Psoas muscle (tissue), 8 donors: Measurements from ENCODE around the gene CWH43. TPM values are rescaled to one million over a fixed set of nuclear protein-coding genes. Genes with fewer than 3 reads are reported as not detected.
"Not testable (repeated sequence)": the region's sequence is repeated elsewhere in the genome, so short reads cannot be mapped to it uniquely, and the experiment has no call there.

ENCODE experiments used
- ATAC-seq, 4 donors: fragments of 200-7000 bp; cut with Tn5 transposase; one replicate each; pipeline ENCODE4 v1.9.1; 2020; ENCODE audit warnings: moderate library complexity in 3 of 4, mild to moderate bottlenecking in 2 of 4
- DNase-seq, 2 donors: peaks; one replicate each; pipeline ENCODE4 v3.0.0-alpha.2; 2020
- H3K27ac ChIP-seq: fragments of 200-600 bp; one replicate; pipeline ENCODE4 v1.8.0; 2022
- H3K27me3 ChIP-seq, 3 donors: fragments of 200-600 bp in 1 of 3; one replicate each; pipeline versions ENCODE4 v1.6.1 to v1.8.0; 2013 to 2022; ENCODE audit warnings: low read length in 2 of 3, mild to moderate bottlenecking in 2 of 3, moderate library complexity in 1 of 3; ENCODE audit not compliant: insufficient read depth in 3 of 3
- H3K36me3 ChIP-seq, 2 donors: fragments of 200-600 bp in 1 of 2; one replicate each; pipeline versions ENCODE4 v1.6.1 to v1.8.0; 2013 to 2022; ENCODE audit warnings: low read depth in 1 of 2, mild to moderate bottlenecking in 1 of 2, moderate library complexity in 1 of 2; ENCODE audit not compliant: insufficient read depth in 1 of 2
- H3K4me1 ChIP-seq: fragments of 200-600 bp; one replicate; pipeline ENCODE4 v1.8.0; 2022
- H3K4me3 ChIP-seq: fragments of 200-600 bp; one replicate; pipeline ENCODE4 v1.8.0; 2022; ENCODE audit warnings: mild to moderate bottlenecking
- H3K9me3 ChIP-seq: fragments of 200-600 bp; one replicate; pipeline ENCODE4 v1.8.0; 2022
- WGBS, 3 donors: extraction: QIAGEN DNeasy Blood & Tissue Kit; methylation state at CpG; one replicate each; pipeline versions ENCODE4 v1.1.6 to v1.1.7; 2013; 5-methylcytosine and 5-hydroxymethylcytosine counted together
- intact Hi-C, 2 donors: fragments of 100-400 bp; cut with DNase I; formaldehyde crosslinking; loops; one replicate each; pipeline versions ENCODE4 v1.11.0 to v1.14.2; 2022
- polyA plus RNA-seq, 3 donors: library from polyadenylated mRNA; stranded (reverse); fragments of 200-250 nt; gene quantifications; one replicate each; pipeline ENCODE4 v1.2.3, GENCODE V29; 2013
- total RNA-seq, 4 donors: library from RNA; stranded (reverse); fragmentation: NEBNext Ultra II Directional in 2 of 4; extraction: Animal tissue kit (Norgen Biotek cat#: 25700) in 2 of 4; gene quantifications; one replicate each; pipeline versions ENCODE4 v1.2.1 to v1.2.4, GENCODE V29; 2021 to 2023
- TF ChIP-seq, protein P1 (sequence below): fragments of 200-600 bp; IDR thresholded peaks from one replicate; pipeline ENCODE4 v1.8.0; 2022; ENCODE audit warnings: antibody characterized with exemption
- donor health status: healthy with polysubstance abuse.
- donor health status: DM: no; HTN: no; CAD: no; lungs with moderate emphysema.
- donor health status: Bipolar disorder and iron deficiency.
- donor health status: healthy.
- donor health status: DM: yes; HTN: yes; CAD: no.
- donor health status: DM: no; HTN: no; CAD: no.
- donor health status: DM: no; HTN: no; CAD: no.
- donor health status: DM: yes; HTN: yes; CAD: no.

Gene CWH43
- total and polyA plus RNA-seq, 7 donors: not detected

DNA sequence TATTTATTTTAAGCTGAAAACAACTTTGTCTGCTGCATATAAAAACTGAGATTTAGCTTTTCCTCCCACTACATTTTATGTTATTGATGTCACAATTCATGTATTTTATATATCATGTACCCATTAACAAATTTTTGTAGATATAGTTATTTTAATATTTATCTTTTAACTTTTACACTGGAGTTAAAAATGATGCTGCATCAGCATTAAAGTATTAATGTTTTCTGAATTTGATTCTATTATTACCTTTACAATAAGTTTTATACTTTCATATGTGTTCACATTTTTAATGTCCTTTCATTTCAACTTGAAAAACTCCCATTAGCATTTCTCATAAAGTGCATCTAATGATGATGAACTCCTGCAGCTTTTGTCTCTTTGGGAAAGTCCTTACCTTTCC lies 72.2 kb downstream of the CWH43 start:
- DNase-seq (no peak), ATAC-seq (no peak)
- intact Hi-C loops: no loop called here
- TF ChIP-seq, protein P1, sequence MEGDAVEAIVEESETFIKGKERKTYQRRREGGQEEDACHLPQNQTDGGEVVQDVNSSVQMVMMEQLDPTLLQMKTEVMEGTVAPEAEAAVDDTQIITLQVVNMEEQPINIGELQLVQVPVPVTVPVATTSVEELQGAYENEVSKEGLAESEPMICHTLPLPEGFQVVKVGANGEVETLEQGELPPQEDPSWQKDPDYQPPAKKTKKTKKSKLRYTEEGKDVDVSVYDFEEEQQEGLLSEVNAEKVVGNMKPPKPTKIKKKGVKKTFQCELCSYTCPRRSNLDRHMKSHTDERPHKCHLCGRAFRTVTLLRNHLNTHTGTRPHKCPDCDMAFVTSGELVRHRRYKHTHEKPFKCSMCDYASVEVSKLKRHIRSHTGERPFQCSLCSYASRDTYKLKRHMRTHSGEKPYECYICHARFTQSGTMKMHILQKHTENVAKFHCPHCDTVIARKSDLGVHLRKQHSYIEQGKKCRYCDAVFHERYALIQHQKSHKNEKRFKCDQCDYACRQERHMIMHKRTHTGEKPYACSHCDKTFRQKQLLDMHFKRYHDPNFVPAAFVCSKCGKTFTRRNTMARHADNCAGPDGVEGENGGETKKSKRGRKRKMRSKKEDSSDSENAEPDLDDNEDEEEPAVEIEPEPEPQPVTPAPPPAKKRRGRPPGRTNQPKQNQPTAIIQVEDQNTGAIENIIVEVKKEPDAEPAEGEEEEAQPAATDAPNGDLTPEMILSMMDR: no peak
- Histone ChIP-seq H3K27me3 (no peaks in the 10 kb centered on the region), H3K4me1 (no peaks in the 10 kb centered on the region), H3K36me3 (no peaks in the 10 kb centered on the region), H3K27ac (no peak overlapping the region), H3K4me3 (no peak overlapping the region), H3K9me3 (peaks cover 23% of the 10 kb centered on the region)

DNA sequence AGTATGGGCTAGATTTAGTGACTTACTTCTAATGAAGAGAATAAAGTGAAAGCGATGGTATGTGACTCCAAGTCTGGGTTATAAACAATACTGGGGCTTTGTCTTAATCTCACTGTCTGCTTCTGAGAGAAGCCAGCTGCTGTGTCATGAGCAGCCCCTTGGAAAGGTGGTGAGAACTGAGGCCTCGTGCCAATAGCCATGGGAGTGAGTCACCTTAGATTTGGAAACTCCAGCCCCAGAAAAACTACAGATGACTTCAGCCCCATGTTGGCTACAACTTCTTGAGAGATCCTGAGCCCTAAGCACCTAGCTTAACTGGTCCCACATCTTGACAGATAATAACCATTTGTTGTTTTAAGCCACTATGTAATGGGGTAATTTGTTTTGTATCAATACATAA lies 77.6 kb downstream of the CWH43 start:
- H3K9me3 ChIP-seq: peaks cover 11% of the 10 kb centered on the region
- H3K4me3 ChIP-seq: no peak overlapping the region
- intact Hi-C loops: no loop called here
- H3K36me3 ChIP-seq: no peaks in the 10 kb centered on the region
- 27 to 32% (median 30%) methylated on average over 2 of the region's 2 CpGs for WGBS, 3 donors
- no peak overlapping the region for H3K27ac ChIP-seq
- ATAC-seq (no peak), DNase-seq (no peak)
- TF ChIP-seq, protein P1: no peak
- H3K27me3 ChIP-seq: no peaks in the 10 kb centered on the region
- H3K4me1 ChIP-seq: no peaks in the 10 kb centered on the region

DNA sequence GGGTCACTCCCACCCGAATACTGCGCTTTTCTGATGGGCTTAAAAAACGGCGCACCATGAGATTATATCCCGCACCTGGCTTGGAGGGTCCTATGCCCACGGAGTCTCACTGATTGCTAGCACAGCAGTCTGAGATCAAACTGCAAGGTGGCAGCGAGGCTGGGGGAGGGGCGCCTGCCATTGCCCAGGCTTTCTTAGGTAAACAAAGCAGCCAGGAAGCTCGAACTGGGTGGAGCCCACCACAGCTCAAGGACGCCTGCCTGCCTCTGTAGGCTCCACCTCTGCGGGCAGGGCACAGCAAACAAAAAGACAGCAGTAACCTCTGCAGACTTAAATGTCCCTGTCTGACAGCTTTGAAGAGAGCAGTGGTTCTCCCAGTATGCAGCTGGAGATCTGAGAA lies 86.1 kb downstream of the CWH43 start:
- H3K27ac ChIP-seq, ATAC-seq, DNase-seq, H3K4me3 ChIP-seq, H3K9me3 ChIP-seq, H3K4me1 ChIP-seq, H3K27me3 ChIP-seq, intact Hi-C loops, H3K36me3 ChIP-seq: not testable (repeated sequence)
- 76 to 85% (median 80%) methylated on average over 9 to 11 of the region's 11 CpGs for WGBS, 3 donors

DNA sequence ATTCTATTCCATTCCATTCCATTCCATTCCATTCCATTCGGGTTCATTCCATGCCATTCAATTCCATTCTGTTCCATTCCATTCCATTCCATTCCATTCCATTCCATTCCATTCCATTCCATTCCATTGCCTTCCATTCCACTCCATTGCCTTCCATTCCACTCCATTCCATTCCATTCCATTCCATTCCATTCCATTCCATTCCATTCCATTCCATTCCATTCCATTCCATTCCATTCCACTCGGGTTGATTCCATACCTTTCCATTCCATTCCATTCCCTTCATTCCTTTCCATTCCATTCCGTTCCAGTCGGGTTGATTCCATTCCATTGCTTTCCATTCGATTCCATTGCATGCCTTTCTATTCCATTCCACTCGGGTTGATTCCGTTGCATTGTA lies 105.8 kb downstream of the CWH43 start:
- H3K36me3 ChIP-seq, DNase-seq, H3K4me1 ChIP-seq, intact Hi-C loops, H3K4me3 ChIP-seq, H3K9me3 ChIP-seq, H3K27ac ChIP-seq, H3K27me3 ChIP-seq: not testable (repeated sequence)
- peak; percentile 43 to 55 (median 48) for ATAC-seq
- WGBS, 3 donors: 52 to 56% (median 53%) methylated on average over 7 of the region's 7 CpGs

DNA sequence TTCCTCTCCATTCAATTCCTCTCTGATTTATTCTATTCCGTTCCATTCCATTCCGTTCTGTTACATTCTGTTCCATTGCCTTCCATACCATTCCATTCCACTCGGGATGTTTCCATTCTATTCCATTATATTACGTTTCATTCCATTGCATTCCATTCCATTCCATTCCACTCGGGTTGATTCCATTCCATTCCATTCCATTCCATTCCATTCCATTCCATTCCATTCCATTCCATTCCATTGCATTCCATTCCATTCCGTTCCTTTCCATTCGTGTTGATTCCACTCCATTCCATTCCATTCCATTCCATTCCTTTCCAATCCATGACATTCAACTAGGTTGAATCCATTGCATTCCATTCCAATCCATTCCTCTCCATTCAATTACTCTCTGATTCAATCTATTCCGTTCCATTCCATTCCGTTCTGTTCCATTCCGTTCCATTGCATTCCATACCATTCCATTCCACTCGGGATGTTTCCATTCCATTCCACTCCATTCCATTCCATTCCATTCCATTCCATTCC lies 106.6 kb downstream of the CWH43 start:
- H3K36me3 ChIP-seq, H3K4me1 ChIP-seq, H3K4me3 ChIP-seq, intact Hi-C loops, H3K27me3 ChIP-seq, DNase-seq, H3K9me3 ChIP-seq, H3K27ac ChIP-seq: not testable (repeated sequence)
- ATAC-seq: peak; percentile 73 to 82 (median 80)
- WGBS, 3 donors: 60 to 65% (median 63%) methylated on average over 11 of the region's 11 CpGs

DNA sequence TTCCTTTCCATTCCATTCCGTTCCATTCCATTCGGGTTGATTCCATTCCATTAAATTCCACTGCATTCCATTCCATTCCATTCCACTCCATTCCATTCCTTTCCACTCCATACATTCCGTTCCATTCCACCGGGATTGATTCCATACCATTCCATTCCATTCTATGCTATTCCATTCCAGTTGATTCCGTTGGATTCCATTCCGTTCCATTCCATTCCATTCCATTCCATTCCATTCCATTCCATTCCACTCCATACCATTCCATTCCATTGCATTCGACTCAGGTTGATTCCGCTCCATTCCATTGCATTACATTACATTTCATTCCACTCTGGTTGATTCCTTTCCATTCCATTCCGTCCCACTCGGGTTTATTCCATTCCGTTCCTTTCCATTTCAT lies 110.1 kb downstream of the CWH43 start:
- peaks cover 16% of the 10 kb centered on the region for H3K9me3 ChIP-seq
- ATAC-seq, intact Hi-C loops, H3K36me3 ChIP-seq, H3K27me3 ChIP-seq, H3K4me3 ChIP-seq, H3K4me1 ChIP-seq, DNase-seq, H3K27ac ChIP-seq: not testable (repeated sequence)
- 73 to 82% (median 79%) methylated on average over 11 of the region's 11 CpGs for WGBS, 3 donors

DNA sequence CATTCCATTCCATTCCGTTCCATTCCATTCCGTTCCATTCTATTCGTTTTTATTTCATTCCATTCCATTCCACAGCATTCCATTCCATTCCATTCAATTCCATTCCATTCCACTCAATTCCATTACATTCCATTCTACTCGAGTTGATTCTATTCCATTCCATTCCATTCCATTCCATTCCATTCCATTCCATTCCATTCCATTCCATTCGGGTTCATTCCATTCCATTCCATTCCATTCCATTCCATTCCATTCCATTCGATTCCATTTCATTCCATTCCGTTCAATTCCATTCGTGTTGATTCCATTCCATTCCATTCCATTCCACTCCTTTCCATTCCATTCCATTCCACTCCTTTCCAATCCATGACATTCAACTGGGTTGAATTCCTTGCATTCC lies 110.6 kb downstream of the CWH43 start:
- WGBS, 3 donors: 48 to 70% (median 63%) methylated on average over 8 of the region's 8 CpGs
- H3K4me3 ChIP-seq, H3K36me3 ChIP-seq, H3K27ac ChIP-seq, H3K27me3 ChIP-seq, H3K4me1 ChIP-seq, intact Hi-C loops, DNase-seq: not testable (repeated sequence)
- ATAC-seq: peak; percentile 60 to 68 (median 62)
- H3K9me3 ChIP-seq: peaks cover 16% of the 10 kb centered on the region

DNA sequence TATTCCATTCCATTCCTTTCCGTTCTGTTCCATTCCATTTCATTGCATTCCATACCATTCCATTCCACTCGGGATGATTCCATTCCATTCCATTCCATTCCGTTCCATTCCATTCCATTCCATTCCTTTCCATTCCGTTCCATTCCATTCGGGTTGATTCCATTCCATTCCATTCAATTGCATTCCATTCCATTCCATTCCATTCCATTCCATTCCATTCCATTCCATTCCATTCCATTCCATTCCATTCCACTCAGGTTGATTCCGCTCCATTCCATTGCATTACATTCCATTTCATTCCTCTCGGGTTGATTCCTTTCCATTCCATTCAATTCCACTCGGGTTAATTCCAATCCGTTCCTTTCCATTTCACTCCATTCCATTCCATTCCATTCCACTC lies 111.0 kb downstream of the CWH43 start:
- peak; percentile 50 to 66 (median 60) for ATAC-seq
- H3K27ac ChIP-seq, H3K27me3 ChIP-seq, H3K4me3 ChIP-seq, intact Hi-C loops, DNase-seq, H3K36me3 ChIP-seq, H3K4me1 ChIP-seq: not testable (repeated sequence)
- H3K9me3 ChIP-seq: peaks cover 16% of the 10 kb centered on the region
- WGBS, 3 donors: 58 to 64% (median 60%) methylated on average over 9 of the region's 9 CpGs

DNA sequence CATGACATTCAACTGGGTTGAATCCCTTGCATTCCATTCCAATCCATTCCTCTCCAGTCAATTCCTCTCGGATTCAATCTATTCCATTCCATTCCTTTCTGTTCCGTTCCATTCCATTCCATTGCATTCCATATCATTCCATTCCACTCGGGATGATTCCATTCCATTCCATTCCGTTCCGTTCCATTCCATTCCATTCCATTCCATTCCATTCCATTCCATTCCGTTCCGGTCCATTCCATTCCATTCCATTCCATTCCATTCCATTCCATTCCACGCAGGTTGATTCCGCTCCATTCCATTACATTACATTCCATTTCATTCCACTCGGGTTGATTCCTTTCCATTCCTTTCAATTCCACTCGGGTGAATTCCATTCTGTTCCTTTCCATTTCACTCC lies 111.4 kb downstream of the CWH43 start:
- H3K4me3 ChIP-seq, DNase-seq, H3K27me3 ChIP-seq, H3K36me3 ChIP-seq, H3K4me1 ChIP-seq, H3K27ac ChIP-seq, ATAC-seq, intact Hi-C loops: not testable (repeated sequence)
- peaks cover 19% of the 10 kb centered on the region for H3K9me3 ChIP-seq
- WGBS, 3 donors: 55 to 68% (median 63%) methylated on average over 11 of the region's 11 CpGs

DNA sequence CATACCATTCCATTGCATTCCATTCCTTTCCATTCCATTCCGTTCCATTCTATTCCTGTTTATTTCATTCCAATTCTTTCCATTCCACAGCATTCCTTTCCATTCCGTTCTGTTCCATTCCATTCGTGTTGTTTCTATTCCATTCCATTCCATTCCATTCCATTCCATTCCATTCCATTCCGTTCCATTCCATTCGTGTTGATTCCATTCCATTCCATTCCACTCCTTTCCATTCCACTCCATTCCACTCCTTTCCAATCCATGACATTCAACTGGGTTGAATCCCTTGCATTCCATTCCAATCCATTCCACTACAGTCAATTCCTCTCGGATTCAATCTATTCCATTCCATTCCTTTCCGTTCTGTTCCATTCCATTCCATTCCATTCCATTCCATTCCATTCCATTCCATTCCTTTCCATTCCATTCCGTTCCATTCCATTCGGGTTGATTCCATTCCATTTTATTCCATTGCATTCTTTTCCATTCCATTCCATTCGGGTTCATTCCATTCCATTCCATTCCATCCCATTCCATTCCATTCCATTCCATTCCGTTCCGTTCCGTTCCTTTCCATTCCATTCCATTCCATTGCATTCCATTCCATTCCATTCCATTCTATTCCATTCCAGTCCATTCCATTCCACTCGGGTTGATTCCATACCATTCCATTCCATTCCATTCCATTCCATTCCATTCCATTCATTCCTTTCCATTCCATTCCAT lies 112.1 kb downstream of the CWH43 start:
- WGBS, 3 donors: 58 to 71% (median 62%) methylated on average over 14 of the region's 14 CpGs
- H3K4me1 ChIP-seq, intact Hi-C loops, H3K27ac ChIP-seq, H3K36me3 ChIP-seq, H3K27me3 ChIP-seq, H3K4me3 ChIP-seq, DNase-seq: not testable (repeated sequence)
- peaks cover 19% of the 10 kb centered on the region for H3K9me3 ChIP-seq
- peak; percentile 16 to 33 (median 30) for ATAC-seq
